ENCODE results near the gene ASB15. TPM values are rescaled to one million over a fixed set of nuclear protein-coding genes. Genes with fewer than 3 reads are reported as not detected.

Gene ASB15
- total RNA-seq, 6 experiments from 2014 or later = not detected

- H3K36me3 Mint-ChIP-seq (ENCODE audit: low read depth) = no peaks in the 10 kb centered on the region
- peaks cover 3% of the 10 kb centered on the region for H3K27me3 Mint-ChIP-seq (ENCODE audit: insufficient read depth)
- TF ChIP-seq CTCF (IDR thresholded peaks at IDR 0.05) = no peak
- H3K4me1 Mint-ChIP-seq (ENCODE audit: low read depth) = no peaks in the 10 kb centered on the region
- H3K27ac Mint-ChIP-seq = no peak overlapping the region
- no peak overlapping the region for H3K4me3 Mint-ChIP-seq
- DNase-seq = no peak
- H3K9me3 Mint-ChIP-seq = no peaks in the 10 kb centered on the region
Observed at GRCh38 chr7:123594813-123595241, 6.8 kb upstream of the ASB15 start.

- TF ChIP-seq CTCF (IDR thresholded peaks at IDR 0.05) = no peak
- Mint-ChIP-seq H3K4me3 (no peak overlapping the region), H3K4me1 (ENCODE audit: low read depth) (no peaks in the 10 kb centered on the region), H3K36me3 (ENCODE audit: low read depth) (no peaks in the 10 kb centered on the region), H3K27ac (no peak overlapping the region), H3K9me3 (no peaks in the 10 kb centered on the region), H3K27me3 (ENCODE audit: insufficient read depth) (peaks cover under 1% of the 10 kb centered on the region)
- no peak for DNase-seq
Observed at GRCh38 chr7:123598657-123599056, 3.0 kb upstream of the ASB15 start.

- Mint-ChIP-seq H3K4me1 (ENCODE audit: low read depth) (no peaks in the 10 kb centered on the region), H3K9me3 (no peaks in the 10 kb centered on the region), H3K27ac (no peak overlapping the region), H3K36me3 (ENCODE audit: low read depth) (no peaks in the 10 kb centered on the region), H3K27me3 (ENCODE audit: insufficient read depth) (no peaks in the 10 kb centered on the region; the same call in 1 of the 2 replicates), H3K4me3 (no peak overlapping the region)
- TF ChIP-seq CTCF (IDR thresholded peaks at IDR 0.05) = no peak
- DNase-seq = no peak
Observed at GRCh38 chr7:123599766-123600165, 1.9 kb upstream of the ASB15 start.

- Mint-ChIP-seq H3K36me3 (ENCODE audit: low read depth) (no peaks in the 10 kb centered on the region), H3K27ac (no peak overlapping the region), H3K27me3 (ENCODE audit: insufficient read depth) (no peaks in the 10 kb centered on the region; the same call in 1 of the 2 replicates), H3K9me3 (no peaks in the 10 kb centered on the region), H3K4me3 (no peak overlapping the region), H3K4me1 (ENCODE audit: low read depth) (no peaks in the 10 kb centered on the region)
- TF ChIP-seq CTCF (IDR thresholded peaks at IDR 0.05) = no peak
- DNase-seq = no peak
Observed at GRCh38 chr7:123600876-123601275, 745 bp upstream of the ASB15 start.

- H3K27me3 Mint-ChIP-seq (ENCODE audit: insufficient read depth) = no peaks in the 10 kb centered on the region; the same call in 1 of the 2 replicates
- TF ChIP-seq CTCF (IDR thresholded peaks at IDR 0.05) = no peak
Observed at GRCh38 chr7:123602648-123603047, 1.0 kb downstream of the ASB15 start.

GRCh38 chr7:123604739-123605138 lies 3.1 kb downstream of the ASB15 start:
- no peak overlapping the region for H3K4me3 Mint-ChIP-seq
- no peak overlapping the region for H3K27ac Mint-ChIP-seq

More at GRCh38 chr7:123602648-123603047, 1.0 kb downstream of the ASB15 start:
- H3K27ac Mint-ChIP-seq = no peak overlapping the region
- H3K9me3 Mint-ChIP-seq = no peaks in the 10 kb centered on the region
- DNase-seq = no peak
- no peaks in the 10 kb centered on the region for H3K4me1 Mint-ChIP-seq (ENCODE audit: low read depth)
- no peak overlapping the region for H3K4me3 Mint-ChIP-seq
- no peaks in the 10 kb centered on the region for H3K36me3 Mint-ChIP-seq (ENCODE audit: low read depth)

More at GRCh38 chr7:123604739-123605138, 3.1 kb downstream of the ASB15 start:
- Mint-ChIP-seq H3K4me1 (ENCODE audit: low read depth) (no peaks in the 10 kb centered on the region), H3K36me3 (ENCODE audit: low read depth) (no peaks in the 10 kb centered on the region), H3K27me3 (ENCODE audit: insufficient read depth) (peaks cover 1% of the 10 kb centered on the region), H3K9me3 (no peaks in the 10 kb centered on the region)
- TF ChIP-seq CTCF (IDR thresholded peaks at IDR 0.05) = no peak
- DNase-seq = no peak

Measured in HFFc6 (cell line).